AG04450 (cell line): Measurements from ENCODE around the gene A3GALT2. TPM values are rescaled to one million over a fixed set of nuclear protein-coding genes. Genes with fewer than 3 reads are reported as not detected.

Source experiments
- CTCF ChIA-PET: fragments of 300-600, 350-600 bp; formaldehyde crosslinking; extraction: SDS; loops from one replicate; lab custom pipeline; 2022; ENCODE audit warnings: antibody characterized with exemption, inconsistent platforms; lab: Charles Lee
- POLR2A ChIA-PET: fragments of 350-600 bp; formaldehyde crosslinking; extraction: SDS; loops from one replicate; lab custom pipeline; 2021; ENCODE audit warnings: antibody characterized with exemption, inconsistent platforms; lab: Yijun Ruan, JAX
- DNase-seq: peaks from one replicate; pipeline ENCODE4 v3.0.0-alpha.2; 2011; ENCODE audit warnings: low read depth, low spot score
- H3K27ac ChIP-seq: one replicate; pipeline ENCODE4 v1.5.1; 2012; ENCODE audit warnings: low read depth, low read length, control low read depth
- H3K27me3 ChIP-seq: one replicate; pipeline ENCODE4 v1.6.0; 2012; ENCODE audit warnings: low read length; ENCODE audit not compliant: control insufficient read depth, insufficient read depth
- H3K4me3 ChIP-seq: 2 replicates; pipeline ENCODE4 v1.5.1; 2011; ENCODE audit warnings: mild to moderate bottlenecking, low read depth, low read length, control low read depth
- H3K9me3 ChIP-seq: 2 replicates; pipeline ENCODE4 v1.5.1; 2012; ENCODE audit warnings: low read length; ENCODE audit not compliant: control insufficient read depth, insufficient read depth
- polyA plus RNA-seq: library from polyadenylated mRNA; depleted of rRNA; stranded (reverse); fragments of >200 nt; gene quantifications from 2 replicates; pipeline ENCODE4 v1.2.3, GENCODE V29; 2011
- TF ChIP-seq, protein P1 (sequence below): IDR thresholded peaks from 2 replicates; pipeline ENCODE4 v1.5.1; 2011; ENCODE audit warnings: low read depth, low read length, control low read depth, inconsistent platforms

The A3GALT2 gene
- polyA plus RNA-seq, 1 experiment, result not detected

DNA sequence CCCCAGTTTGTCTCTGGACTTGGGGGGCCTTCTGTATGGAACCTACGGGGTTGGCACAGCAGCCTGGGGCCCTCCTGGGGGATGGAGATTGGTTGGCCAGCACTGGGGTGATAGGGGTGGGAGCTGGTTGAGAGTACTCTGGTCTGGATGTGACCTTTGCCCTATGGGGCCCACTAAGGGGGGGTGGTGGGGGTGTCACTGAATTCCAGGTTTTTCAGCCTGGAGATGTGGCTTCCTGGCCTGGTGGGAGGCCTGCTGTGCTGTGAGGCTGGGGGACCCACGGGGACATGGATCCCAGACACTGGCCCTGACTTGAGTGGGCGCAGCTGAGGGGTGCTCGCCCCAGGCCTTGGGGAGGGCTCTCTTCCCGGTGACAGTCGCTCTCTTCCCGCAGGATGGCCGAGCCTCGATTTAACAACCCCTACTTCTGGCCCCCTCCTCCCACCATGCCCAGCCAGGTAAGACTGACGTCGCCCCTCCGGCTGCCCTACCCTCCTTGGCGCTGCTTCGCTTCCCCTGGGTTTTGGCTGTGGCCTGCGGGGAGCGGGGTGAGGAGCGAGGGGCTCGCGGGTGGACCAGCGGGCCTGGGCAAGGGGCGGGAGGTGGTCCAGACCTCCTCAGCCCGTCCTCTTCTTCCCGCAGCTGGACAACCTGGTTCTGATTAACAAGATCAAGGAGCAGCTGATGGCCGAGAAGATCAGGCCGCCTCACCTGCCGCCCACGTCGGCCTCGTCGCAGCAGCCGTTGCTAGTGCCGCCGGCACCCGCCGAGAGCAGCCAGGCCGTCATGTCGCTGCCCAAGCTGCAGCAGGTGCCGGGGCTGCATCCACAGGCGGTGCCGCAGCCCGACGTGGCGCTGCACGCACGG, 45.0 kb downstream of the A3GALT2 start:
- H3K4me3 ChIP-seq, result no peak overlapping the region
- CTCF ChIA-PET, result interaction anchor here (0.8 kb wide), 1 partner anchor 194 kb away, joined by 4 read pairs; no protein-coding TSS in a partner anchor
- TF ChIP-seq, protein P1, sequence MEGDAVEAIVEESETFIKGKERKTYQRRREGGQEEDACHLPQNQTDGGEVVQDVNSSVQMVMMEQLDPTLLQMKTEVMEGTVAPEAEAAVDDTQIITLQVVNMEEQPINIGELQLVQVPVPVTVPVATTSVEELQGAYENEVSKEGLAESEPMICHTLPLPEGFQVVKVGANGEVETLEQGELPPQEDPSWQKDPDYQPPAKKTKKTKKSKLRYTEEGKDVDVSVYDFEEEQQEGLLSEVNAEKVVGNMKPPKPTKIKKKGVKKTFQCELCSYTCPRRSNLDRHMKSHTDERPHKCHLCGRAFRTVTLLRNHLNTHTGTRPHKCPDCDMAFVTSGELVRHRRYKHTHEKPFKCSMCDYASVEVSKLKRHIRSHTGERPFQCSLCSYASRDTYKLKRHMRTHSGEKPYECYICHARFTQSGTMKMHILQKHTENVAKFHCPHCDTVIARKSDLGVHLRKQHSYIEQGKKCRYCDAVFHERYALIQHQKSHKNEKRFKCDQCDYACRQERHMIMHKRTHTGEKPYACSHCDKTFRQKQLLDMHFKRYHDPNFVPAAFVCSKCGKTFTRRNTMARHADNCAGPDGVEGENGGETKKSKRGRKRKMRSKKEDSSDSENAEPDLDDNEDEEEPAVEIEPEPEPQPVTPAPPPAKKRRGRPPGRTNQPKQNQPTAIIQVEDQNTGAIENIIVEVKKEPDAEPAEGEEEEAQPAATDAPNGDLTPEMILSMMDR, result no peak
- H3K27ac ChIP-seq, result no peak overlapping the region
- no peak for DNase-seq
- H3K9me3 ChIP-seq, result no peaks in the 10 kb centered on the region; the same call in 1 of the 2 replicates
- H3K27me3 ChIP-seq, result no peaks in the 10 kb centered on the region
- POLR2A ChIA-PET, result no interaction called here

DNA sequence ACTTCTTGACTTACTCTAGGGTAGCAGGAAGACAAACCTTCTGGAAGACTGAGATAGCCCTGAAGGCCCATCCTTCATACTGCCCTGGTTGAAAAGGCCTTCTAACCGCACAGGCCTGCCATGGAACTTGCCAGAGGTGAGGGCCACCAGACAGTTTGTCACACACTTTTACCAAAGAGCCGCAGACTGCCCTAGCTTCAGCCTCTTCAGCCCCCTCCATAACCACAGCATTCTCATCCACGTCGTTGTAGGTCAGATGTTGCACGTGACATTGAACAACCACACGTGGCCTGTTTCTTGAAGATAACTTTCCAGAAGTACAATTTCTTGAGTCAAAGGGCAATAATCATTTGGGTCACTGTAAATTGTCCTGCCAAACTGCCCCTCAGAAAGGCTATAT, 45.7 kb downstream of the A3GALT2 start:
- H3K27me3 ChIP-seq, result no peaks in the 10 kb centered on the region
- TF ChIP-seq, protein P1, result no peak
- POLR2A ChIA-PET, result no interaction called here
- H3K27ac ChIP-seq, result no peak overlapping the region
- DNase-seq, result no peak
- H3K9me3 ChIP-seq, result no peaks in the 10 kb centered on the region; the same call in 1 of the 2 replicates
- CTCF ChIA-PET, result interaction anchor here (2.4 kb wide), 1 partner anchor 21 kb away, joined by 21 read pairs; no protein-coding TSS in a partner anchor
- H3K4me3 ChIP-seq, result no peak overlapping the region

DNA sequence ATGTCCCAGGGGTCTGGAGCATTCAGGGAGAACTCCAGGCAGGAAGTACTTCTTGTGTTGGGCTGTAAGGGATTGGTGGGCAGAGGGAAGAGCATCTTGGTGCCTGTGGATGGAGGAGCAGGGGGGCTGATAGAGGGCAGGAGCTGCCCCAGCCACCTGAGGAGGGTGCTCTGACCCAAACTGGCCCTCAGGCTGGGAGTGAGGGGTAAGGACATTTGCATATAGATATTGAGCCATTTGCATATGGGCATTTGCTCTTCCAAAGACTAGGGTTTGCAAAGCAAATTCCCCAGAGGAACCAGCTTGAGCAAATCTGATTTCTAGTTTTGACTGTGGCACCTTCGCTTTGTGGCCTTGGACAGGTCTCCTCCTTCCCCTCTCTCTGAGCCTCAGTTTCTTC, 46.5 kb downstream of the A3GALT2 start:
- Histone ChIP-seq H3K27me3 (no peaks in the 10 kb centered on the region), H3K9me3 (no peaks in the 10 kb centered on the region; the same call in 1 of the 2 replicates), H3K27ac (no peak overlapping the region), H3K4me3 (no peak overlapping the region)
- TF ChIP-seq, protein P1, result no peak
- POLR2A ChIA-PET, result no interaction called here
- no peak for DNase-seq
- CTCF ChIA-PET, result interaction anchor here (0.6 to 2.4 kb wide), 2 partner anchors 21 to 147 kb away, joined by 3 to 21 read pairs; no protein-coding TSS in a partner anchor

DNA sequence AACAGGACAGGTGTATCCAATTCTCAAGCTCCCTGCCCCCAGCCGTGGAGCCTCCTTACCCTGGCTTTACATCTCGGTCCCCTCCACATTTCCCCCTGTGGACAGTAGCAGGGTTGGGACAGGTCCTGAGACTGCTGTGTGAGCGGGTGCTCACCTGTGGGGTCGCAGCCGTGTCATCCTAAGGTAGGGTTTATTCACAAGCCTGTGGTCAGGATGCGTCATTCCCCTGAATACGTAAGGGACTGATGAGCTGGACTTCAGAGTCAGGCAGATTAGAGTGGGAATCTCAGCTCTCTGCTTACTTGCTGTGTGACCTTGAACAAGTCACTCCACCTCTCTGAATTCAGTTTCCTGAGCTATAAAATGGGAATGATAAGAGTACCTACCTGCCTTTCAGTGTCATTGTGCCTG, 46.9 kb downstream of the A3GALT2 start:
- Histone ChIP-seq H3K4me3 (no peak overlapping the region), H3K27ac (no peak overlapping the region), H3K27me3 (no peaks in the 10 kb centered on the region), H3K9me3 (no peaks in the 10 kb centered on the region; the same call in 1 of the 2 replicates)
- TF ChIP-seq, protein P1, result no peak
- ChIA-PET CTCF (interaction anchor here (2.4 kb wide), 1 partner anchor 22 kb away, joined by 21 read pairs; no protein-coding TSS in a partner anchor), POLR2A (interaction anchor here (0.6 kb wide), 2 partner anchors 77 to 81 kb away, joined by 3 to 4 read pairs; no protein-coding TSS in a partner anchor)
- no peak for DNase-seq

DNA sequence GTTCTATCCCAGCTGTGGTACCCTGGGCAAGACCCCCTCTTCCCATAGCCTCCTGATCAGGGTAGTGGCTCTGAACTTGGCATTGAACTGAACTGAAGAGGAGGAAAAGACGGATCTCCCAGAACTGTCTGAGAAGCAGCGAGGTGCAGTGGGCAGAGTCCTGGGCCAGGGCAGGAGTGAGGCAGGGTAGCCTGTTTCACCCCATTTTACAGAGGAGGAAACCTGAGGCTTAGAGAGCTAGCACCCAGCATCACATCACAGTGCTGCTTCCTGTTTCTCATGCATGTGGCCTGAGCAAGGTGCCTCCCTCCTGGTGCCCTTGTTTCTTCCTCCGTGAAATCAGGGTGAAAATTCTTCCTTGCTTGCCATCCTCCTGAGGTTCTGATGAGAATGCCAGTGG, 47.5 kb downstream of the A3GALT2 start:
- CTCF ChIA-PET, result interaction anchor here (2.4 kb wide), 1 partner anchor 22 kb away, joined by 21 read pairs; no protein-coding TSS in a partner anchor

More for the DNA sequence above, 47.5 kb downstream of the A3GALT2 start:
- no peaks in the 10 kb centered on the region; the same call in 1 of the 2 replicates for H3K9me3 ChIP-seq
- no peak overlapping the region for H3K27ac ChIP-seq
- no peak overlapping the region for H3K4me3 ChIP-seq
- TF ChIP-seq, protein P1, result no peak
- no peak for DNase-seq
- POLR2A ChIA-PET, result interaction anchor here (0.6 kb wide), 2 partner anchors 77 to 81 kb away, joined by 3 to 4 read pairs; no protein-coding TSS in a partner anchor
- no peaks in the 10 kb centered on the region for H3K27me3 ChIP-seq
